DND-41 (cell line): Measurements from ENCODE around the gene TOMM40L.

Experiments used
- CTCF ChIP-seq: IDR thresholded peaks from 2 replicates; pipeline ENCODE4 v1.5.1; 2012; ENCODE audit warnings: borderline replicate concordance, low read length, moderate library complexity, mild to moderate bottlenecking; ENCODE audit not compliant: poor library complexity, severe bottlenecking; ENCODE audit errors: extremely low read depth
- EZH2 ChIP-seq: IDR thresholded peaks from 3 replicates; pipeline ENCODE4 v1.6.1; 2012; ENCODE audit warnings: borderline replicate concordance, low read depth, mild to moderate bottlenecking, moderate library complexity, low read length, inconsistent platforms; ENCODE audit not compliant: severe bottlenecking

GRCh38 chr1:161191971-161192370 is 33.9 kb upstream of the TOMM40L start:
- TF ChIP-seq CTCF (no peak), EZH2 (no peak)
